ENCODE data around the gene KBTBD4. TPM values are rescaled to one million over a fixed set of nuclear protein-coding genes. Genes with fewer than 3 reads are reported as not detected.

The KBTBD4 gene
- total RNA-seq, 1 experiment from 2014 or later, result 15.9 TPM

DNA sequence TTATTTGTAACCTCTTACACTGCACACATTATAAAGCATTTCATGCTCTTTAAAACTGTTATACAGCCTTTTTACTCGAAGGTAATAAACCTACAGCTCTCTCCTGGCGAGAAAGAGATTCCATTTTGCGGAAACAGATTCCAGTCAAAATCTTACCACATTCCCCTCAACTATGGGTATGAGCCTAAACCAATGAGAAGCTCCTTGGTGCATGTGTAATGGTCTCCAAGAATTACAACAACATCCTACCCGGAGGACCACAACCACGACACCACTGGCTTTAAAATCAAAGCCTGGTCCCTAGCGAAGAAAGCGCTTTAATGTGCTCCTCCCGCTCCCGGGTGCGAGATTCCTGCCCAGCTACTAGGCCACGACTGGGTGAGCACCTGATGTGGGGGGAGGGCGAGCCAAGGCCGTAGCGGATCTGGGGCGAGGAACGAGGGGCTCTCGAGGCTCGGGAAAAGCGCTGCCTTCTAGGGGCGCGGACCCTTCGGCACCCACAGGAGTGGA is 26.7 kb downstream of the KBTBD4 start:
- TF ChIP-seq, protein P1, sequence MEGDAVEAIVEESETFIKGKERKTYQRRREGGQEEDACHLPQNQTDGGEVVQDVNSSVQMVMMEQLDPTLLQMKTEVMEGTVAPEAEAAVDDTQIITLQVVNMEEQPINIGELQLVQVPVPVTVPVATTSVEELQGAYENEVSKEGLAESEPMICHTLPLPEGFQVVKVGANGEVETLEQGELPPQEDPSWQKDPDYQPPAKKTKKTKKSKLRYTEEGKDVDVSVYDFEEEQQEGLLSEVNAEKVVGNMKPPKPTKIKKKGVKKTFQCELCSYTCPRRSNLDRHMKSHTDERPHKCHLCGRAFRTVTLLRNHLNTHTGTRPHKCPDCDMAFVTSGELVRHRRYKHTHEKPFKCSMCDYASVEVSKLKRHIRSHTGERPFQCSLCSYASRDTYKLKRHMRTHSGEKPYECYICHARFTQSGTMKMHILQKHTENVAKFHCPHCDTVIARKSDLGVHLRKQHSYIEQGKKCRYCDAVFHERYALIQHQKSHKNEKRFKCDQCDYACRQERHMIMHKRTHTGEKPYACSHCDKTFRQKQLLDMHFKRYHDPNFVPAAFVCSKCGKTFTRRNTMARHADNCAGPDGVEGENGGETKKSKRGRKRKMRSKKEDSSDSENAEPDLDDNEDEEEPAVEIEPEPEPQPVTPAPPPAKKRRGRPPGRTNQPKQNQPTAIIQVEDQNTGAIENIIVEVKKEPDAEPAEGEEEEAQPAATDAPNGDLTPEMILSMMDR (conservative IDR thresholded peaks at IDR 0.05), result no peak
- peak overlapping the region; percentile 96 to 100 (median 99) for H3K27ac Mint-ChIP-seq
- Histone ChIP-seq H3K23me2 (ENCODE audit: insufficient read length, low read depth, low read length, poor library complexity, severe bottlenecking) (peaks cover 3% of the 10 kb centered on the region), H2AFZ (ENCODE audit: low read length) (no peak overlapping the region), H3T11ph (ENCODE audit: low read length) (no peak overlapping the region), H3K4ac (ENCODE audit: low read depth, low read length) (no peak overlapping the region; the same call in 1 of the 2 replicates), H3K27me3 (ENCODE audit: insufficient read depth, low read length) (no peaks in the 10 kb centered on the region), H4K91ac (ENCODE audit: insufficient read length, low read depth, low read length) (no peak overlapping the region), H3K79me2 (ENCODE audit: insufficient read depth, low read length) (peaks cover 47% of the 10 kb centered on the region), H4K5ac (ENCODE audit: insufficient read length, low read depth, low read length) (no peak overlapping the region), H3K23ac (ENCODE audit: insufficient read length, low read depth, low read length) (no peak overlapping the region), H2BK12ac (ENCODE audit: insufficient read length, low read depth, low read length) (no peak overlapping the region), H3K9ac (ENCODE audit: extremely low read depth, insufficient read length, low read length) (peak overlapping the region; percentile 84), H4K20me1 (ENCODE audit: control insufficient read depth, insufficient read depth, insufficient read length) (no peaks in the 10 kb centered on the region), H2BK5ac (ENCODE audit: insufficient read length, low read length) (no peak overlapping the region), H3K18ac (ENCODE audit: insufficient read length, low read depth, low read length) (peak overlapping the region; percentile 53), H3K9me3 (ENCODE audit: control insufficient read depth, low read depth, low read length) (no peaks in the 10 kb centered on the region), H3K4me1 (ENCODE audit: insufficient read depth, low read length) (no peaks in the 10 kb centered on the region; the same call in 1 of the 2 replicates), H2BK15ac (ENCODE audit: low read depth, low read length) (no peak overlapping the region), H2BK20ac (ENCODE audit: low read depth, low read length, poor library complexity, severe bottlenecking) (no peak overlapping the region), H3K56ac (ENCODE audit: insufficient read length, low read depth, low read length) (no peak overlapping the region), H3K4me2 (ENCODE audit: insufficient read depth, insufficient read length, low read length) (peak overlapping the region; percentile 86), H4K8ac (replicated peaks; ENCODE audit: insufficient read length, low read depth, low read length) (no peak overlapping the region), H3K14ac (ENCODE audit: insufficient read depth, low read length) (peak overlapping the region; percentile 68), H2BK120ac (ENCODE audit: low read depth, low read length, poor library complexity, severe bottlenecking) (no peak overlapping the region), H3K79me1 (ENCODE audit: insufficient read depth, low read depth, low read length, poor library complexity, severe bottlenecking) (no peaks in the 10 kb centered on the region), H2AK5ac (ENCODE audit: insufficient read length, low read length) (no peak overlapping the region), H3K27ac (ENCODE audit: insufficient read length, low read depth, low read length) (peak overlapping the region; percentile 3)
- WGBS (ENCODE audit: extremely low coverage, insufficient read length, low lambda C conversion rate), result no CpG with 5 or more reads among the region's 22 CpGs
- peaks cover 14 to 33% (median 19%) of the 10 kb centered on the region in 3 experiments; a peak in 6 of 7 replicates for H3K36me3 Mint-ChIP-seq (ENCODE audit: insufficient read depth in 1 of 3, low read depth in 3 of 3)
- peaks cover 25 to 29% of the 10 kb centered on the region in 2 experiments for H3K4me1 Mint-ChIP-seq
- DNase-seq, result peak; percentile 51
- H3K27me3 Mint-ChIP-seq (ENCODE audit: low read depth), result peaks cover 2% of the 10 kb centered on the region; the same call in 1 of the 2 replicates
- H3K9me3 Mint-ChIP-seq, result peaks cover 0 to 3% of the 10 kb centered on the region in 2 experiments; a peak in 1 of 5 replicates
- peak overlapping the region; percentile 99 to 100 for H3K4me3 Mint-ChIP-seq
